K562 (cell line): Measurements from ENCODE around the gene PON2. TPM values are rescaled to one million over a fixed set of nuclear protein-coding genes. Genes with fewer than 3 reads are reported as not detected.
A peak's percentile ranks its signal among the peaks of the same experiment; 100 is the strongest.

Source experiments
- CBX1 ChIP-seq: sonication (generic); IDR thresholded peaks from 2 replicates; pipeline ENCODE4 v1.6.1; 2016; ENCODE audit warnings: antibody characterized with exemption, low read depth, mild to moderate bottlenecking
- CTBP1 ChIP-seq: fragments of 450-650 bp; IDR thresholded peaks from 2 replicates; pipeline ENCODE4 v1.6.1; 2016; ENCODE audit warnings: borderline replicate concordance
- HEY1 ChIP-seq: fragments of 250-450 bp; sonication (Bioruptor Pico); IDR thresholded peaks from 2 replicates; pipeline ENCODE4 v1.5.0; 2020; ENCODE audit warnings: mild to moderate bottlenecking, moderate library complexity, borderline replicate concordance
- HNRNPK ChIP-seq: fragments of 200-400 bp; formaldehyde crosslinking; IDR thresholded peaks from one replicate; pipeline ENCODE4 v1.6.1; 2018; ENCODE audit warnings: mild to moderate bottlenecking, low read depth, low read length; ENCODE audit not compliant: poor library complexity, severe bottlenecking
- KDM5B ChIP-seq: fragments of 200-600 bp; sonication (generic); IDR thresholded peaks from 2 replicates; pipeline ENCODE4 v1.6.1; 2012; ENCODE audit warnings: low read depth, mild to moderate bottlenecking, moderate library complexity, low read length, control low read depth, inconsistent platforms; ENCODE audit not compliant: insufficient replicate concordance
- MAFG ChIP-seq: fragments of 450-650 bp; conservative IDR thresholded peaks from 2 replicates; pipeline ENCODE4 v1.6.1; 2016; ENCODE audit warnings: missing genetic modification characterization, missing compliant biosample characterization
- NR2F6 ChIP-seq: fragments of 450-650 bp; formaldehyde crosslinking; IDR thresholded peaks from 2 replicates; pipeline ENCODE4 v1.4.0; 2020; ENCODE audit warnings: mild to moderate bottlenecking
- NRF1 ChIP-seq, 2 experiments: fragments of 450-650 bp; IDR thresholded peaks in 1 of 2; conservative IDR thresholded peaks in 1 of 2; 2 replicates each; pipeline ENCODE4 v1.6.1; 2014; ENCODE audit warnings: mild to moderate bottlenecking in 2 of 2
- POLR2G ChIP-seq: fragments of 200-400 bp; formaldehyde crosslinking; IDR thresholded peaks from 2 replicates; pipeline ENCODE4 v1.6.1; 2017; ENCODE audit warnings: low read depth, mild to moderate bottlenecking, antibody characterized with exemption, low read length, moderate library complexity
- RBM17 ChIP-seq: fragments of 200-400 bp; formaldehyde crosslinking; IDR thresholded peaks from 2 replicates; pipeline ENCODE4 v1.6.1; 2017; ENCODE audit warnings: low read depth, mild to moderate bottlenecking, low read length, borderline replicate concordance
- RCOR1 ChIP-seq, 2 experiments: IDR thresholded peaks; 2 replicates each; pipeline ENCODE4 v1.6.1; 2012; ENCODE audit warnings: low read depth in 2 of 2, low read length in 2 of 2, borderline replicate concordance in 1 of 2, improper control_type of control experiment in 1 of 2
- SIN3A ChIP-seq, 2 experiments: fragments of 150-350 bp in 1 of 2; IDR thresholded peaks; 2 replicates each; pipeline ENCODE4 v1.6.1; 2011 to 2016; ENCODE audit warnings: borderline replicate concordance in 2 of 2, low read depth in 2 of 2, low read length in 2 of 2, mild to moderate bottlenecking in 2 of 2, moderate library complexity in 2 of 2; ENCODE audit not compliant: control insufficient read depth in 1 of 2
- SREBF1 ChIP-seq: fragments of 150-350 bp; IDR thresholded peaks from 2 replicates; pipeline ENCODE4 v1.6.1; 2014; ENCODE audit warnings: antibody characterized with exemption, low read depth, low read length, borderline replicate concordance
- XRCC3 ChIP-seq: fragments of 450-650 bp; IDR thresholded peaks from 2 replicates; pipeline ENCODE4 v1.6.1; 2017; ENCODE audit warnings: mild to moderate bottlenecking, moderate library complexity
- ZNF175 ChIP-seq: fragments of 200-800 bp; sonication (Bioruptor generic); IDR thresholded peaks from 2 replicates; pipeline ENCODE4 v1.6.1; 2016; ENCODE audit warnings: low read depth, mild to moderate bottlenecking, missing genetic modification characterization, missing compliant biosample characterization
- ZNF224 ChIP-seq: sonication (generic); formaldehyde crosslinking; IDR thresholded peaks from 2 replicates; pipeline ENCODE4 v1.8.0; 2022; ENCODE audit warnings: mild to moderate bottlenecking, missing genetic modification reagents
- ZNF445 ChIP-seq: fragments of 250-450 bp; sonication (Bioruptor Pico); IDR thresholded peaks from 2 replicates; pipeline ENCODE4 v1.4.0; 2020; ENCODE audit warnings: low read depth, mild to moderate bottlenecking, moderate library complexity
- ZNF551 ChIP-seq: fragments of 250-450 bp; sonication (Bioruptor Pico); IDR thresholded peaks from 2 replicates; pipeline ENCODE4 v1.5.0; 2021; ENCODE audit warnings: mild to moderate bottlenecking, moderate library complexity
- ZZZ3 ChIP-seq: fragments of 450-650 bp; IDR thresholded peaks from 2 replicates; pipeline ENCODE4 v1.6.1; 2016; ENCODE audit warnings: antibody characterized with exemption, mild to moderate bottlenecking, moderate library complexity
- polyA plus RNA-seq, 8 experiments: library from polyadenylated mRNA; depleted of rRNA in 4 of 8; stranded (reverse) in 5 of 8; unstranded in 3 of 8; fragments of >200 nt; fragmentation: Nextera tagmentation in 2 of 8; fragmentation: Illumina TruSeq in 1 of 8; extraction: Ambion mirVana in 2 of 8; extraction: Trizol in 1 of 8; gene quantifications; 2 replicates each; pipeline versions ENCODE4 v1.2.1 to v1.2.3, GENCODE V29; 2011 to 2014; ENCODE audit warnings: inconsistent platforms in 1 of 8, missing spikeins in 1 of 8
- total RNA-seq, 7 experiments: library from RNA; depleted of rRNA in 6 of 7; stranded (reverse); fragments of >200 nt in 6 of 7; fragmentation: Illumina TruSeq in 2 of 7; extraction: Trizol in 2 of 7; gene quantifications; 2 replicates each; pipeline versions ENCODE4 v1.2.1 to v1.2.3, GENCODE V29; 2011 to 2021; ENCODE audit warnings: low replicate concordance in 1 of 7
- TF ChIP-seq, protein P1 (sequence below): sonication (generic); formaldehyde crosslinking; IDR thresholded peaks from 2 replicates; pipeline ENCODE4 v1.8.1; 2023; ENCODE audit warnings: mild to moderate bottlenecking, missing genetic modification reagents
- TF ChIP-seq, protein P2 (sequence below): sonication (generic); formaldehyde crosslinking; IDR thresholded peaks from 2 replicates; pipeline ENCODE4 v1.8.0; 2022; ENCODE audit warnings: mild to moderate bottlenecking, missing genetic modification reagents

PON2 gene
- total and polyA plus RNA-seq, 9 of the 15 experiments (the other 6 are each of a cell fraction or from before 2014, with no cell fraction given), result 8.5 to 30.1 (median 21.9) TPM

DNA sequence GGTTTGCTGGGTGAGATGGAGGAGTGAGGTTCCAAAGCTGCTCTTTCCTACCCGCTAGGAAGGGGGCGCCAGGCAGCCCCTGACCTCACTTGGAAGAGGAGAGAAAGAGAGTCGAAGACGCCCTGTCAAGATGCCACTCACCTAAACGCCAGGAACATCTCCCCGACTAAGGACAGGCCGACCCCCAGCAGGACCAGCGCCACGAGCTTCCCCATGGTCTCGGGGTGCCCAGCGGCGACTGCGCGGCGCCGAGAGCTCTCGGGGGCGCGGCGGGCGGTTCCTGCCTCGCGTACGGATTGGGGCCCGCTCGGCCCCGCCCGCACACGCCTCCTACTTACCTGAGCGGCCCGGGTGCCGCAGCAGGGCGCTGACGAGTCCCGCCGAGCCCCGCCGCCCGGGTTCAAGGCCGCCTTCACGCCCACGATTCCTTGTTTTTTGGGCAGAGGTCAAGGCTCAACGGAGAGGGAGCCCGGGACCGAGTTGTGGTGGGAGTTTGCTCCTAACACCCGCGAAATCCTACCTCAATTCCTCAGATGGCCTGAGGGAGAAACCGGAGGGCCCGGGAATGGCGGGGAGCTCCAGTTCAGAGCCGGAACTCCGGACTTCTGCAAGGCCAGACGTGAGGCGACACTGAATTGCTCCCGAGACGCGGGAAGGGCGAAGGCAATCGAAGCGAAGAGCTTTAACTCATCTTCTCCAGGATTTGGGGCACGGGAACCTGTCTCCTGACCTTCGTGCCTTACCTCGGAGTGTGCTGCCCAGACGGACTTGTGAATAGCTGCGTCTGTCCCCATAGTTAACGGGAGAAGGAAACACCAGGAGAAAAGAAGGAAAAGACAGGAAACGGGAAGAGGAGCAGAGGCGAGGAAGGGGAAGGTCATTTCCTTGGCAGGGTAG, 38.4 kb downstream of the PON2 start, which contains the start of gene PON3 (continued):
- TF ChIP-seq, protein P1, sequence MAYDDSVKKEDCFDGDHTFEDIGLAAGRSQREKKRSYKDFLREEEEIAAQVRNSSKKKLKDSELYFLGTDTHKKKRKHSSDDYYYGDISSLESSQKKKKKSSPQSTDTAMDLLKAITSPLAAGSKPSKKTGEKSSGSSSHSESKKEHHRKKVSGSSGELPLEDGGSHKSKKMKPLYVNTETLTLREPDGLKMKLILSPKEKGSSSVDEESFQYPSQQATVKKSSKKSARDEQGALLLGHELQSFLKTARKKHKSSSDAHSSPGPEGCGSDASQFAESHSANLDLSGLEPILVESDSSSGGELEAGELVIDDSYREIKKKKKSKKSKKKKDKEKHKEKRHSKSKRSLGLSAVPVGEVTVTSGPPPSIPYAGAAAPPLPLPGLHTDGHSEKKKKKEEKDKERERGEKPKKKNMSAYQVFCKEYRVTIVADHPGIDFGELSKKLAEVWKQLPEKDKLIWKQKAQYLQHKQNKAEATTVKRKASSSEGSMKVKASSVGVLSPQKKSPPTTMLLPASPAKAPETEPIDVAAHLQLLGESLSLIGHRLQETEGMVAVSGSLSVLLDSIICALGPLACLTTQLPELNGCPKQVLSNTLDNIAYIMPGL (CRISPR knock-in tag), result no peak
- TF ChIP-seq ZNF224 (CRISPR knock-in tag), result no peak
- TF ChIP-seq XRCC3, result no peak
- TF ChIP-seq HEY1, result no peak
- TF ChIP-seq ZNF175, result no peak
- TF ChIP-seq NR2F6 (CRISPR knock-in tag), result no peak
- TF ChIP-seq NRF1 (conservative IDR thresholded peaks at IDR 0.05 in 1 of 2, IDR thresholded peaks at IDR 0.05 in 1 of 2), result peak; percentile 50 to 55; a peak in 3 of 4 replicates
- TF ChIP-seq SIN3A (IDR thresholded peaks at IDR 0.05; ENCODE audit: borderline replicate concordance in 2 of 2, control insufficient read depth in 1 of 2, low read depth in 2 of 2, low read length in 2 of 2), result no peak
- no peak for TF ChIP-seq CBX1
- TF ChIP-seq CTBP1, result peak; percentile 76; the same call in 1 of the 2 replicates
- 0 out of 2 replicates have a peak, but pooled peaks have one; percentile 17 for TF ChIP-seq POLR2G
- TF ChIP-seq RBM17, result no peak
- TF ChIP-seq SREBF1, result no peak
- TF ChIP-seq HNRNPK, result no peak
- TF ChIP-seq KDM5B, result no peak
- no peak for TF ChIP-seq ZNF445 (CRISPR knock-in tag)
- TF ChIP-seq ZNF551 (CRISPR knock-in tag), result no peak
- TF ChIP-seq RCOR1 (IDR thresholded peaks at IDR 0.05; ENCODE audit: borderline replicate concordance in 1 of 2, low read depth in 2 of 2, low read length in 2 of 2), result peak in 1 of 2 experiments; percentile 57; a peak in 1 of 4 replicates
- TF ChIP-seq, protein P2, sequence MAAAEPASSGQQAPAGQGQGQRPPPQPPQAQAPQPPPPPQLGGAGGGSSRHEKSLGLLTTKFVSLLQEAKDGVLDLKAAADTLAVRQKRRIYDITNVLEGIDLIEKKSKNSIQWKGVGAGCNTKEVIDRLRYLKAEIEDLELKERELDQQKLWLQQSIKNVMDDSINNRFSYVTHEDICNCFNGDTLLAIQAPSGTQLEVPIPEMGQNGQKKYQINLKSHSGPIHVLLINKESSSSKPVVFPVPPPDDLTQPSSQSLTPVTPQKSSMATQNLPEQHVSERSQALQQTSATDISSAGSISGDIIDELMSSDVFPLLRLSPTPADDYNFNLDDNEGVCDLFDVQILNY (CRISPR knock-in tag), result no peak
- TF ChIP-seq MAFG (tag), result no peak
- TF ChIP-seq ZZZ3, result no peak
